HepG2 (cell line): ENCODE data around the gene FBXO11. TPM values are rescaled to one million over a fixed set of nuclear protein-coding genes. Genes with fewer than 3 reads are reported as not detected.

Experiments used
- ADNP ChIP-seq: sonication (generic); formaldehyde crosslinking; IDR thresholded peaks from 2 replicates; pipeline ENCODE4 v1.4.0; 2020; ENCODE audit warnings: missing genetic modification reagents
- ATF7-NPFF ChIP-seq: sonication (generic); formaldehyde crosslinking; IDR thresholded peaks from 2 replicates; pipeline ENCODE4 v1.8.1; 2023; ENCODE audit warnings: mild to moderate bottlenecking, low read depth, missing genetic modification reagents, moderate library complexity
- BCL6 ChIP-seq: IDR thresholded peaks from 2 replicates; pipeline ENCODE4 v1.6.1; 2016; ENCODE audit warnings: missing genetic modification reagents, missing compliant biosample characterization
- GTF3A ChIP-seq: sonication (generic); formaldehyde crosslinking; conservative IDR thresholded peaks from 2 replicates; pipeline ENCODE4 v1.4.0; 2020; ENCODE audit warnings: mild to moderate bottlenecking, missing genetic modification reagents
- HNF4G ChIP-seq, 2 experiments: sonication (generic) in 1 of 2; formaldehyde crosslinking in 1 of 2; IDR thresholded peaks; 2 replicates each; pipeline versions ENCODE4 v1.4.0 to v1.6.1; 2011 to 2020; ENCODE audit warnings: borderline replicate concordance in 2 of 2, low read depth in 2 of 2, mild to moderate bottlenecking in 2 of 2, low read length in 1 of 2, missing genetic modification reagents in 1 of 2, moderate library complexity in 1 of 2
- KAT8 ChIP-seq: IDR thresholded peaks from 2 replicates; pipeline ENCODE4 v1.6.1; 2016; ENCODE audit warnings: missing genetic modification reagents, missing compliant biosample characterization
- NPAS2 ChIP-seq: sonication (generic); formaldehyde crosslinking; IDR thresholded peaks from 2 replicates; pipeline ENCODE4 v1.8.0; 2022; ENCODE audit warnings: mild to moderate bottlenecking, missing genetic modification reagents, borderline replicate concordance
- PHB2 ChIP-seq: fragments of 450-650 bp; IDR thresholded peaks from 2 replicates; pipeline ENCODE4 v1.6.1; 2018; ENCODE audit not compliant: partially characterized antibody
- RXRA ChIP-seq: sonication (generic); formaldehyde crosslinking; IDR thresholded peaks from 2 replicates; pipeline ENCODE4 v1.5.1; 2020; ENCODE audit warnings: missing genetic modification reagents
- SIN3A ChIP-seq: IDR thresholded peaks from 2 replicates; pipeline ENCODE4 v1.6.1; 2011; ENCODE audit warnings: low read depth, mild to moderate bottlenecking, control low read depth, low read length, borderline replicate concordance
- SNAI1 ChIP-seq: sonication (generic); formaldehyde crosslinking; IDR thresholded peaks from 2 replicates; pipeline ENCODE4 v1.5.0; 2020; ENCODE audit warnings: mild to moderate bottlenecking, missing genetic modification reagents, borderline replicate concordance
- SUZ12 ChIP-seq: fragments of 150-350 bp; IDR thresholded peaks from 2 replicates; pipeline ENCODE4 v1.6.1; 2014; ENCODE audit warnings: low read depth, low read length
- ZBTB10 ChIP-seq: sonication (generic); formaldehyde crosslinking; IDR thresholded peaks from 2 replicates; pipeline ENCODE4 v1.4.0; 2020; ENCODE audit warnings: missing genetic modification reagents, borderline replicate concordance
- polyA plus RNA-seq, 8 experiments: library from polyadenylated mRNA; depleted of rRNA in 3 of 8; stranded (reverse) in 7 of 8; unstranded in 1 of 8; fragments of >200 nt; fragmentation: Illumina TruSeq in 4 of 8; extraction: Trizol in 4 of 8; gene quantifications; 2 replicates each; pipeline versions ENCODE4 v1.2.1 to v1.2.3, GENCODE V29; 2011 to 2016; ENCODE audit warnings: low read depth in 4 of 8, missing spikeins in 1 of 8, mixed read lengths in 1 of 8; ENCODE audit not compliant: insufficient read depth in 1 of 8
- total RNA-seq, 5 experiments: library from RNA; depleted of rRNA; stranded (reverse); fragments of >200 nt; fragmentation: Illumina TruSeq; extraction: Trizol; gene quantifications; 2 replicates each; pipeline ENCODE4 v1.2.3, GENCODE V29; 2016; ENCODE audit warnings: low read depth in 1 of 5
- TF ChIP-seq, protein P1 (sequence below): sonication (generic); formaldehyde crosslinking; conservative IDR thresholded peaks from 2 replicates; pipeline ENCODE4 v1.4.0; 2020; ENCODE audit warnings: missing genetic modification reagents
- TF ChIP-seq, protein P2 (sequence below): IDR thresholded peaks from 2 replicates; pipeline ENCODE4 v1.6.1; 2012; ENCODE audit warnings: low read length, improper control_type of control experiment
- TF ChIP-seq, protein P3 (sequence below): sonication (generic); formaldehyde crosslinking; IDR thresholded peaks from 2 replicates; pipeline ENCODE4 v1.5.1; 2020; ENCODE audit warnings: mild to moderate bottlenecking, missing genetic modification reagents, moderate library complexity

The FBXO11 gene
- total and polyA plus RNA-seq, 2 of the 13 experiments (the other 11 are each of a cell fraction or from before 2014, with no cell fraction given) = 27.9 to 47.6 TPM

GRCh38 chr2:47906157-47907038 is at the start of gene FBXO11 (continued):
- TF ChIP-seq, protein P1, sequence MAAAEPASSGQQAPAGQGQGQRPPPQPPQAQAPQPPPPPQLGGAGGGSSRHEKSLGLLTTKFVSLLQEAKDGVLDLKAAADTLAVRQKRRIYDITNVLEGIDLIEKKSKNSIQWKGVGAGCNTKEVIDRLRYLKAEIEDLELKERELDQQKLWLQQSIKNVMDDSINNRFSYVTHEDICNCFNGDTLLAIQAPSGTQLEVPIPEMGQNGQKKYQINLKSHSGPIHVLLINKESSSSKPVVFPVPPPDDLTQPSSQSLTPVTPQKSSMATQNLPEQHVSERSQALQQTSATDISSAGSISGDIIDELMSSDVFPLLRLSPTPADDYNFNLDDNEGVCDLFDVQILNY (CRISPR knock-in tag) = 0 out of 2 replicates have a peak, but pooled peaks have one; percentile 48
- TF ChIP-seq GTF3A (CRISPR knock-in tag) = no peak
- no peak for TF ChIP-seq PHB2
- no peak; the same call in 1 of the 2 replicates for TF ChIP-seq ATF7-NPFF
- peak; percentile 54; the same call in 1 of the 2 replicates for TF ChIP-seq KAT8
- peak; percentile 59; the same call in 1 of the 2 replicates for TF ChIP-seq ZBTB10
- TF ChIP-seq SNAI1 (CRISPR knock-in tag) = no peak
- TF ChIP-seq SIN3A = peak; percentile 71; the same call in 1 of the 2 replicates
- no peak for TF ChIP-seq ADNP (CRISPR knock-in tag)
- no peak for TF ChIP-seq NPAS2 (CRISPR knock-in tag)
- peak; percentile 67; the same call in 1 of the 2 replicates for TF ChIP-seq RXRA (CRISPR knock-in tag)
- TF ChIP-seq, protein P2, sequence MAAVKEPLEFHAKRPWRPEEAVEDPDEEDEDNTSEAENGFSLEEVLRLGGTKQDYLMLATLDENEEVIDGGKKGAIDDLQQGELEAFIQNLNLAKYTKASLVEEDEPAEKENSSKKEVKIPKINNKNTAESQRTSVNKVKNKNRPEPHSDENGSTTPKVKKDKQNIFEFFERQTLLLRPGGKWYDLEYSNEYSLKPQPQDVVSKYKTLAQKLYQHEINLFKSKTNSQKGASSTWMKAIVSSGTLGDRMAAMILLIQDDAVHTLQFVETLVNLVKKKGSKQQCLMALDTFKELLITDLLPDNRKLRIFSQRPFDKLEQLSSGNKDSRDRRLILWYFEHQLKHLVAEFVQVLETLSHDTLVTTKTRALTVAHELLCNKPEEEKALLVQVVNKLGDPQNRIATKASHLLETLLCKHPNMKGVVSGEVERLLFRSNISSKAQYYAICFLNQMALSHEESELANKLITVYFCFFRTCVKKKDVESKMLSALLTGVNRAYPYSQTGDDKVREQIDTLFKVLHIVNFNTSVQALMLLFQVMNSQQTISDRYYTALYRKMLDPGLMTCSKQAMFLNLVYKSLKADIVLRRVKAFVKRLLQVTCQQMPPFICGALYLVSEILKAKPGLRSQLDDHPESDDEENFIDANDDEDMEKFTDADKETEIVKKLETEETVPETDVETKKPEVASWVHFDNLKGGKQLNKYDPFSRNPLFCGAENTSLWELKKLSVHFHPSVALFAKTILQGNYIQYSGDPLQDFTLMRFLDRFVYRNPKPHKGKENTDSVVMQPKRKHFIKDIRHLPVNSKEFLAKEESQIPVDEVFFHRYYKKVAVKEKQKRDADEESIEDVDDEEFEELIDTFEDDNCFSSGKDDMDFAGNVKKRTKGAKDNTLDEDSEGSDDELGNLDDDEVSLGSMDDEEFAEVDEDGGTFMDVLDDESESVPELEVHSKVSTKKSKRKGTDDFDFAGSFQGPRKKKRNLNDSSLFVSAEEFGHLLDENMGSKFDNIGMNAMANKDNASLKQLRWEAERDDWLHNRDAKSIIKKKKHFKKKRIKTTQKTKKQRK = no peak
- peak; percentile 48 for TF ChIP-seq BCL6 (CRISPR knock-in tag)
- TF ChIP-seq, protein P3, sequence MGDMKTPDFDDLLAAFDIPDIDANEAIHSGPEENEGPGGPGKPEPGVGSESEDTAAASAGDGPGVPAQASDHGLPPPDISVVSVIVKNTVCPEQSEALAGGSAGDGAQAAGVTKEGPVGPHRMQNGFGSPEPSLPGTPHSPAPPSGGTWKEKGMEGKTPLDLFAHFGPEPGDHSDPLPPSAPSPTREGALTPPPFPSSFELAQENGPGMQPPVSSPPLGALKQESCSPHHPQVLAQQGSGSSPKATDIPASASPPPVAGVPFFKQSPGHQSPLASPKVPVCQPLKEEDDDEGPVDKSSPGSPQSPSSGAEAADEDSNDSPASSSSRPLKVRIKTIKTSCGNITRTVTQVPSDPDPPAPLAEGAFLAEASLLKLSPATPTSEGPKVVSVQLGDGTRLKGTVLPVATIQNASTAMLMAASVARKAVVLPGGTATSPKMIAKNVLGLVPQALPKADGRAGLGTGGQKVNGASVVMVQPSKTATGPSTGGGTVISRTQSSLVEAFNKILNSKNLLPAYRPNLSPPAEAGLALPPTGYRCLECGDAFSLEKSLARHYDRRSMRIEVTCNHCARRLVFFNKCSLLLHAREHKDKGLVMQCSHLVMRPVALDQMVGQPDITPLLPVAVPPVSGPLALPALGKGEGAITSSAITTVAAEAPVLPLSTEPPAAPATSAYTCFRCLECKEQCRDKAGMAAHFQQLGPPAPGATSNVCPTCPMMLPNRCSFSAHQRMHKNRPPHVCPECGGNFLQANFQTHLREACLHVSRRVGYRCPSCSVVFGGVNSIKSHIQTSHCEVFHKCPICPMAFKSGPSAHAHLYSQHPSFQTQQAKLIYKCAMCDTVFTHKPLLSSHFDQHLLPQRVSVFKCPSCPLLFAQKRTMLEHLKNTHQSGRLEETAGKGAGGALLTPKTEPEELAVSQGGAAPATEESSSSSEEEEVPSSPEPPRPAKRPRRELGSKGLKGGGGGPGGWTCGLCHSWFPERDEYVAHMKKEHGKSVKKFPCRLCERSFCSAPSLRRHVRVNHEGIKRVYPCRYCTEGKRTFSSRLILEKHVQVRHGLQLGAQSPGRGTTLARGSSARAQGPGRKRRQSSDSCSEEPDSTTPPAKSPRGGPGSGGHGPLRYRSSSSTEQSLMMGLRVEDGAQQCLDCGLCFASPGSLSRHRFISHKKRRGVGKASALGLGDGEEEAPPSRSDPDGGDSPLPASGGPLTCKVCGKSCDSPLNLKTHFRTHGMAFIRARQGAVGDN (CRISPR knock-in tag) = peak; percentile 44
- no peak for TF ChIP-seq HNF4G (IDR thresholded peaks at IDR 0.05; ENCODE audit: borderline replicate concordance, low read depth, low read length)
- TF ChIP-seq HNF4G (CRISPR knock-in tag; IDR thresholded peaks at IDR 0.05; ENCODE audit: borderline replicate concordance, low read depth) = peak; percentile 41; the same call in 1 of the 2 replicates
- no peak for TF ChIP-seq SUZ12
